Endothelial cell of umbilical vein (primary cell): Measurements from ENCODE around the gene NTN4. TPM values are rescaled to one million over a fixed set of nuclear protein-coding genes. Genes with fewer than 3 reads are reported as not detected.

Source experiments
- BruUV-seq: library from RNA; stranded (reverse); fragments of 400-500 nt; replicated peaks from 2 replicates; lab custom pipeline; 2021; lab: Mats Ljungman, UMichigan
- CTCF ChIA-PET: fragments of 300-600, 350-600 bp; sonication (Branson Sonifier 250); formaldehyde crosslinking; loops from one replicate; lab custom pipeline; 2021; ENCODE audit warnings: antibody characterized with exemption, inconsistent platforms; lab: Charles Lee
- POLR2A ChIA-PET: fragments of 300-600, 350-600 bp; sonication (Branson Sonifier 250); formaldehyde crosslinking; loops from one replicate; lab custom pipeline; 2021; ENCODE audit warnings: antibody characterized with exemption, inconsistent platforms; lab: Charles Lee
- DNase-seq: peaks from one replicate; pipeline ENCODE4 v3.0.0-alpha.2; 2011; ENCODE audit warnings: low read depth, low spot score
- FAIRE-seq: peaks from 2 replicates; lab custom pipeline; 2011; peaks lifted over from hg19 to GRCh38; lab: Jason Lieb, UNC
- H2AFZ ChIP-seq: 2 replicates; pipeline ENCODE4 v1.6.0; 2012; ENCODE audit warnings: low read depth, low read length, control low read depth, inconsistent platforms
- H3K27ac ChIP-seq: 2 replicates; pipeline ENCODE4 v1.5.1; 2011; ENCODE audit warnings: low read depth, mild to moderate bottlenecking, control low read depth, low read length, moderate library complexity; ENCODE audit not compliant: insufficient read depth
- H3K27me3 ChIP-seq, 2 experiments: 2 replicates each; pipeline versions ENCODE4 v1.6.0 to v1.6.1; 2011; ENCODE audit warnings: low read length in 2 of 2, mixed read lengths in 1 of 2; ENCODE audit not compliant: control insufficient read depth in 2 of 2, insufficient read depth in 2 of 2
- H3K36me3 ChIP-seq, 2 experiments: 2 replicates in 1 of 2; 3 replicates in 1 of 2; pipeline ENCODE4 v1.5.1; 2011; ENCODE audit warnings: low read length in 2 of 2, mild to moderate bottlenecking in 1 of 2, moderate library complexity in 1 of 2; ENCODE audit not compliant: control insufficient read depth in 2 of 2, insufficient read depth in 2 of 2; ENCODE audit errors: extremely low read depth in 1 of 2
- H3K4me1 ChIP-seq: 3 replicates; pipeline ENCODE4 v1.5.1; 2011; ENCODE audit warnings: mild to moderate bottlenecking, low read length; ENCODE audit not compliant: control insufficient read depth, insufficient read depth; ENCODE audit errors: extremely low read depth
- H3K4me2 ChIP-seq: 2 replicates; pipeline ENCODE4 v1.6.1; 2011; ENCODE audit warnings: low read length, control low read depth, mixed read lengths; ENCODE audit not compliant: insufficient read depth
- H3K4me3 ChIP-seq, 3 experiments: fragments of 200-600 bp in 1 of 3; sonication (generic), shearing (Covaris generic) in 1 of 3; replicated peaks in 1 of 3; 2 replicates each; pipeline ENCODE4 v1.5.1; 2011 to 2016; ENCODE audit warnings: control low read depth in 3 of 3, low read length in 3 of 3, mild to moderate bottlenecking in 2 of 3, inconsistent platforms in 1 of 3, low read depth in 1 of 3, moderate library complexity in 1 of 3; ENCODE audit not compliant: insufficient read depth in 1 of 3
- H3K79me2 ChIP-seq: 2 replicates; pipeline ENCODE4 v1.6.0; 2012; ENCODE audit warnings: low read length, inconsistent platforms; ENCODE audit not compliant: control insufficient read depth, insufficient read depth
- H3K9ac ChIP-seq: replicated peaks from 2 replicates; pipeline ENCODE3; 2011; ENCODE audit warnings: low read length, control low read depth; ENCODE audit not compliant: insufficient read depth; ENCODE audit errors: extremely low read depth
- H3K9me1 ChIP-seq: replicated peaks from 3 replicates; pipeline ENCODE4 v1.6.0; 2011; ENCODE audit warnings: mild to moderate bottlenecking, low read length; ENCODE audit not compliant: control insufficient read depth, insufficient read depth; ENCODE audit errors: extremely low read depth
- H3K9me3 ChIP-seq: replicated peaks from 2 replicates; pipeline ENCODE4 v1.5.1; 2012; ENCODE audit warnings: low read length, inconsistent platforms; ENCODE audit not compliant: control insufficient read depth, insufficient read depth
- H4K20me1 ChIP-seq: replicated peaks from 2 replicates; pipeline ENCODE3; 2011; ENCODE audit warnings: mild to moderate bottlenecking, low read length; ENCODE audit not compliant: control insufficient read depth, insufficient read depth; ENCODE audit errors: extremely low read depth
- CTCF ChIP-seq, 2 donors: IDR thresholded peaks; 1 replicate in 1 of 2; 2 replicates in 1 of 2; pipeline ENCODE4 v1.5.1; 2011; ENCODE audit warnings: low read length in 2 of 2, mild to moderate bottlenecking in 2 of 2, moderate library complexity in 2 of 2, control low read depth in 1 of 2, inconsistent platforms in 1 of 2, low read depth in 1 of 2; ENCODE audit not compliant: insufficient read depth in 1 of 2; ENCODE audit errors: extremely low read depth in 1 of 2
- EZH2 ChIP-seq: IDR thresholded peaks from 2 replicates; pipeline ENCODE4 v1.6.1; 2012; ENCODE audit warnings: borderline replicate concordance, low read depth, mild to moderate bottlenecking, moderate library complexity, low read length, inconsistent platforms; ENCODE audit not compliant: severe bottlenecking
- FOS ChIP-seq: IDR thresholded peaks from 2 replicates; pipeline ENCODE4 v1.6.1; 2011; ENCODE audit warnings: mild to moderate bottlenecking, low read length, moderate library complexity, borderline replicate concordance; ENCODE audit not compliant: insufficient read depth
- GATA2 ChIP-seq: IDR thresholded peaks from 2 replicates; pipeline ENCODE4 v1.7.0; 2011; ENCODE audit warnings: low read depth, mild to moderate bottlenecking, moderate library complexity, mixed read lengths, low read length; ENCODE audit not compliant: insufficient read length, insufficient read depth
- MAX ChIP-seq: IDR thresholded peaks from 2 replicates; pipeline ENCODE4 v1.6.1; 2011; ENCODE audit not compliant: insufficient read depth, insufficient read length
- MYC ChIP-seq: IDR thresholded peaks from one replicate; pipeline ENCODE4 v1.6.1; 2011; ENCODE audit warnings: mild to moderate bottlenecking, low read depth, low read length
- dilution Hi-C: fragments of 300-500 bp; cut with MboI; formaldehyde crosslinking; loops from one replicate; pipeline ENCODE4 v1.15.0; 2019; ENCODE audit warnings: low sequenced_read_pairs; ENCODE audit not compliant: extremely low pct_ligation_motif_present
- intact Hi-C: fragments of 100-400 bp; cut with micrococcal nuclease; formaldehyde crosslinking; loops from one replicate; pipeline ENCODE4 v1.10.0; 2022
- polyA plus RNA-seq, 4 experiments: library from polyadenylated mRNA; depleted of rRNA in 3 of 4; stranded (reverse) in 3 of 4; unstranded in 1 of 4; fragments of >200 nt; gene quantifications; 2 replicates each; pipeline versions ENCODE4 v1.2.1 to v1.2.3, GENCODE V29; 2011 to 2012; ENCODE audit warnings: missing spikeins in 1 of 4
- total RNA-seq: library from RNA; stranded (reverse); gene quantifications from 2 replicates; pipeline ENCODE4 v1.2.3, GENCODE V29; 2021

The NTN4 gene
- total and polyA plus RNA-seq, 2 donors (not counting 3 experiments of a cell fraction or from before 2014, with no cell fraction given) = 120 to 317 TPM

GRCh38 chr12:95646781-95647190 lies 143.8 kb downstream of the NTN4 start:
- Histone ChIP-seq H3K9ac (no peak overlapping the region), H3K4me1 (no peaks in the 10 kb centered on the region), H3K79me2 (no peaks in the 10 kb centered on the region), H2AFZ (peak overlapping the region; percentile 12), H3K4me2 (no peak overlapping the region), H3K36me3 (no peaks in the 10 kb centered on the region), H3K9me3 (no peaks in the 10 kb centered on the region), H3K27me3 (no peaks in the 10 kb centered on the region), H3K4me3 (no peak overlapping the region), H4K20me1 (no peaks in the 10 kb centered on the region), H3K9me1 (no peaks in the 10 kb centered on the region), H3K27ac (no peak overlapping the region)
- CTCF ChIA-PET = interaction anchor here (0.7 to 1.5 kb wide), 6 partner anchors 15 to 167 kb away, joined by 3 to 4 read pairs (median 3); no protein-coding TSS in a partner anchor
- intact Hi-C loops (no loop called here), dilution Hi-C loops (no loop called here)
- TF ChIP-seq CTCF (IDR thresholded peaks at IDR 0.05; ENCODE audit: extremely low read depth in 1 of 2, insufficient read depth in 1 of 2, low read depth in 1 of 2, low read length in 2 of 2) = no peak
- POLR2A ChIA-PET = interaction anchor here (1.0 kb wide), 1 partner anchor 17 kb away, joined by 3 read pairs; no protein-coding TSS in a partner anchor
- DNase-seq = peak; percentile 56
- no TSS peak for BruUV-seq
- FAIRE-seq = no peak

- H3K27ac ChIP-seq = no peak overlapping the region
- ChIA-PET POLR2A (no interaction called here), CTCF (interaction anchor here (1.1 to 1.5 kb wide), 3 partner anchors 9 to 17 kb away, joined by 3 to 4 read pairs (median 3); no protein-coding TSS in a partner anchor)
- no peak overlapping the region for H3K4me3 ChIP-seq
- FAIRE-seq (no peak), DNase-seq (no peak)
- no peaks in the 10 kb centered on the region for H3K9me1 ChIP-seq
- no peak overlapping the region for H2AFZ ChIP-seq
- H3K27me3 ChIP-seq = no peaks in the 10 kb centered on the region
- no peaks in the 10 kb centered on the region for H3K79me2 ChIP-seq
- no TSS peak for BruUV-seq
- H3K36me3 ChIP-seq = no peaks in the 10 kb centered on the region
- H3K4me1 ChIP-seq = peaks cover 5% of the 10 kb centered on the region
- TF ChIP-seq CTCF (IDR thresholded peaks at IDR 0.05; ENCODE audit: extremely low read depth in 1 of 2, insufficient read depth in 1 of 2, low read depth in 1 of 2, low read length in 2 of 2) (no peak), FOS (no peak), GATA2 (no peak), MYC (no peak), EZH2 (no peak), MAX (no peak)
- no peak overlapping the region for H3K9ac ChIP-seq
- H3K9me3 ChIP-seq = no peaks in the 10 kb centered on the region
- dilution Hi-C loops = no loop called here
- no peaks in the 10 kb centered on the region for H4K20me1 ChIP-seq
- no peak overlapping the region for H3K4me2 ChIP-seq
- intact Hi-C loops = no loop called here
These were observed 147.3 kb downstream of the NTN4 start for GRCh38 chr12:95643256-95643655.
